Esophagus squamous epithelium (tissue), 4 donors: ENCODE measurements around the gene SIDT1.

ENCODE experiments used
- POLR2A ChIP-seq, 4 donors: fragments of 450-650 bp; IDR thresholded peaks; one replicate each; pipeline ENCODE4 v1.6.1; 2017; ENCODE audit warnings: antibody characterized with exemption in 4 of 4, mild to moderate bottlenecking in 4 of 4, moderate library complexity in 3 of 4
- TF ChIP-seq, protein P1 (sequence below), 6 experiments: fragments of 450-650 bp in 4 of 6; fragments of 200-600 bp in 2 of 6; sonication (generic) in 2 of 6; IDR thresholded peaks; one replicate each; pipeline ENCODE4 v1.5.1; 2016 to 2019; ENCODE audit warnings: antibody characterized with exemption in 6 of 6, mild to moderate bottlenecking in 4 of 6, moderate library complexity in 4 of 6

GRCh38 chr3:113660896-113661295 lies 128.5 kb downstream of the SIDT1 start:
- TF ChIP-seq, protein P1, sequence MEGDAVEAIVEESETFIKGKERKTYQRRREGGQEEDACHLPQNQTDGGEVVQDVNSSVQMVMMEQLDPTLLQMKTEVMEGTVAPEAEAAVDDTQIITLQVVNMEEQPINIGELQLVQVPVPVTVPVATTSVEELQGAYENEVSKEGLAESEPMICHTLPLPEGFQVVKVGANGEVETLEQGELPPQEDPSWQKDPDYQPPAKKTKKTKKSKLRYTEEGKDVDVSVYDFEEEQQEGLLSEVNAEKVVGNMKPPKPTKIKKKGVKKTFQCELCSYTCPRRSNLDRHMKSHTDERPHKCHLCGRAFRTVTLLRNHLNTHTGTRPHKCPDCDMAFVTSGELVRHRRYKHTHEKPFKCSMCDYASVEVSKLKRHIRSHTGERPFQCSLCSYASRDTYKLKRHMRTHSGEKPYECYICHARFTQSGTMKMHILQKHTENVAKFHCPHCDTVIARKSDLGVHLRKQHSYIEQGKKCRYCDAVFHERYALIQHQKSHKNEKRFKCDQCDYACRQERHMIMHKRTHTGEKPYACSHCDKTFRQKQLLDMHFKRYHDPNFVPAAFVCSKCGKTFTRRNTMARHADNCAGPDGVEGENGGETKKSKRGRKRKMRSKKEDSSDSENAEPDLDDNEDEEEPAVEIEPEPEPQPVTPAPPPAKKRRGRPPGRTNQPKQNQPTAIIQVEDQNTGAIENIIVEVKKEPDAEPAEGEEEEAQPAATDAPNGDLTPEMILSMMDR (IDR thresholded peaks at IDR 0.05) = no peak
- no peak for TF ChIP-seq POLR2A (IDR thresholded peaks at IDR 0.05)
